NCI-H510A treated with DMSO at 0.1 percent for 48 hours (cell line): ENCODE data around the gene IRAK2.

Experiments
- DNase-seq: peaks from one replicate; lab custom pipeline; 2025; lab: John Stamatoyannopoulos, UW

IRAK2 gene

DNA sequence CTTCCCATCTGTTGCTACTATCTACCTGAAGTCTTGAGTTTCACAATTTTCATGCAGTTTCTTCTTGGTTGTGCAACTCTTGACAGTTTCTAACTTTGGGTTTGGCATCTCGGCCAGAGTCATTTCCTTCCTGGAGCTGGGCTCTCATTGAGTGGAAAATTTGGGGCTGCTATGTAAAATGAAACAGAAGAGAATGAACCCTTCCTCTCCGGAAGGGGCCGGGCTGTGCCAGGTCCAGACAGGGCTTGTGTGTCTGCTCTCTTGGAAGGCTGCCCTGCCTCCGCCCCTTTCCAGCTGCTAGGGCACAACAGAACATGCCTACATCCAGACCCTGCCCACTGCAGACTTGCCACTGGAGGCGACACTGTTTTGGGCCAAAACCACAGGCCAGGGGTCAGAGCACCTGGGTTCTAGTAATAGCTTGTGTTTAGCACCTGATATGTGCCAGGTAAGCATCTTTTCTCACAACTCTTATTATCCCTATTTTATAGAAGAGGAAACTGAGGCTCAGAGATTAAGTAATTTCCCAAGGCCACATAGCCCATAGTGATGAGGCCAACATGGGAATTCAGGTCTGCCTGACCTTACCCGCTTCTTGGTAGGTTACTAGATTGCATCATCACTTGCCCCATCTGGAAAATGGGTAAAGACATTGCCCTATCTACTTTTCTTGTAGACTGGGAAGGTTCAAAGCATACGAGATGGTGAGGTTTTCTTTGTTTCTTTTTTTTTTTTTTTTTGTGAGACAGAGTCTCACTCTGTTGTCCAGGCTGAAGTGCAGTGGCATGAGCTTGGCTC, 25.0 kb downstream of the IRAK2 start:
- DNase-seq: no peak

- no peak for DNase-seq
These were observed 28.4 kb downstream of the IRAK2 start for GRCh38 chr3:10192953-10193691.

DNA sequence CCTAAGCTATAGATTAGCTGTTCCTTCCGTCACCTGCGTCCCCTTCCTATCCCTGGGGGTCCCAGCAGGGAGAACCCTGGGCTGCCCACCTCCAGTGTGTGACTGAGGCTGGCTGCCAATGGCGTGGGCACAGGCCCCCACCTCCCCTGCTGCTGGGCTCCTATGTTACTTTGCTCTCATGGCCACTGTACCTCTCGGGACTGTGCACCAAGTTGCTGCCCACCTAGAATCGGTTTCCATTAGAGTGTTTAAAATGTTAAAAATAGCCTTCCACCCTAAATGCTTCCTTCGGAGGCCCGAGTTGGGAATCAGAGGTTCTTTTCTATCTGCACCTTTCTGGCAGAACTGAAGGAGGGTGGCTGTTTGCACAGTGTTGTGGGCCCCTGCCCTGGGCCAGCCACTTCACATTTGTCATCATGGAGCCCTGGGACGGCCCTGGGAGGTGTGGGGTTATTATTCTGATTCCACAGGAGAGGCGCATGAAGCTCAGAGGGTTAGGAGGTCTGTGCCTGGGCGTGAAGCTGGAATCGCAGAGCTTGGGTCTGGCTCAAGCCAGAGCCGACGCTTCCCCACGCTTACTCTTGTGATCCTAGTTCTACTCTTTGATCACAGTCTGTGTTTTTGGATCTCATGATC, 29.1 kb downstream of the IRAK2 start:
- no peak for DNase-seq

DNA sequence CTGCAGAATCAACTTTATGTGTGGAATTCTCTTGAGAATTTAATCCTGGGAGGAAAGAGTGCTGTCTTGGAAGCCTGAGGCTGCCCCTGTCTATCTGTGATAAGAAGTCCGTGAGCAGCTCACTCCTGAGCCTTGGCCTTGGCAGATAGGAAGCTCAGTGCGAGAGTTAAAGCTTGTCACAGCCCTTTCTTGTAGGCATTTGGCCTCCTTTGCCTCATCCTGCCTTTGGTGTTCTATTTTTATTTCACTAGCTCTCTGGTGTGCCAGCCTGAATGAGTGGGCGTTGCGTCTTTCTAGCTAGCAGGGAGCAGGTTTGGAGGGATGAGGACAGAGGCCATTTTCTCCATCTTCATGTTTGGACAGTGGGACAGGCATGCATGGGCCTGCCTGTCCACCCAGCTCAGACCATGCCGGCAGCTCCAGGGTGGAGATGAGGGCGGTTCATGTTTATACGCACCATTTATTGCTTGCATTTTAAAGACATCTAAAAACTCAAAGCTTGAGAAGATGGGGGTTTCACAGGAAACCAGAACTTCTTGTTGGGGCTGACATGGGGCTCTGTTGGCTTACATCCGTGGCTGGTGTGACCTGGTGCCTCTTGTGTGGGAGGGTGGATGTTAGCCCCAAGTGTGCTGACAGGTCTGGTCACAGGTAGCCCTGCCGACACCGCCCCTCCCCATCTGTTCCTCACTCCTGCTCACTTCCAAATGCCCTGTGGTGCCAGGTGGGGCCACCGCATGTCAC, 29.8 kb downstream of the IRAK2 start:
- DNase-seq: peak; percentile 15

- DNase-seq: no peak
These were observed 30.8 kb downstream of the IRAK2 start for GRCh38 chr3:10195366-10196089.

DNA sequence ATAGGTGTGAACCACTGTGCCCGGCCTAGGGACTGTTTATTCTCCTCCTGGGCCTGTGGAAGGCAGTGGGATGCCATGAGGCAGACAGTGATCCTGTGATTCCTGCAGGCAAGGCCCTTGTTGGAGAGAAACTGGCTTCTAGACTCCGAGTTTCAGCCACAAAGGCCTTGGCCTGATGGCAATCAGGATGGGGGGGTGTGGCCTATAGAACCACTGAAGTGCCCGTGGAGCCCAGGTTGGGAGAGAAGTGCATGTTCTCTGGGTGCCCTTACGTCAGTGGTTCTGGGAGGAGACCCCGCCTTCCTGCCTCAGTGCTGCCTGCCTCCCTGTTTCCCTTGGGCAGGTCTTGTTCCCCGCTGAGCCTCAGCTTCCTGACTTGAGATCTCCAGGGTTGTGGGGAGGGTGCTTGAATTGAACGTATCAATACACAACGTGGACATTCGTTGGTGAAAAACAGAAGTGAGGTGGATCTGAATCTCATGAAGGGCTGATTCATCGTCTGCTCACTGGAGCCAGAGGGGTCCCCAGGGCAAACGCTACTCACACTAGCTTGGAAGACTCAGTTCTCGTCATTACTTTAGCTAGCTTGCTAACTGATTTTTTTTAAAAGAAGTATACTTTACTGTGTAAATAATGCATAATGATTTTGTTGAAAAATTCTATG, 31.8 kb downstream of the IRAK2 start:
- no peak for DNase-seq

DNA sequence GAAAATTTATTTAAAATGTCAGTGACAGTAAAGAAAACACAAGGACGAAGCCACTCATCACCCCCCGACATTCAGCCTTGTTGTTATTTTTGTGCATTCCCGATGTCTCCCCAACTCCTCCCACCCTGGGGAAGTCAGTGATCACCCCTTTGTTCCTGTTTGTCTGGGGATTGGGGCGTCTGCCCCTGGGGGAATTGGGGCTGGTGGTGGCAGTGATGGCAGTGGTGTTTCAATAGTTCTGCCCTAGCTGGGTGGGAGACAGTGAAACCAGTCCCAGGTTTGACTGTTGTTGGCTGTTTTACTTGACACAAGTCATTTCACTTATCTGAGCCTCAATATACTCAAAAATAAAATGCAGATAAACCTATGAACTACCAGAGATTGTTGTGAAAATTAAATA, 33.5 kb downstream of the IRAK2 start:
- no peak for DNase-seq

GRCh38 chr3:10198761-10199649, 34.3 kb downstream of the IRAK2 start:
- DNase-seq: no peak

DNA sequence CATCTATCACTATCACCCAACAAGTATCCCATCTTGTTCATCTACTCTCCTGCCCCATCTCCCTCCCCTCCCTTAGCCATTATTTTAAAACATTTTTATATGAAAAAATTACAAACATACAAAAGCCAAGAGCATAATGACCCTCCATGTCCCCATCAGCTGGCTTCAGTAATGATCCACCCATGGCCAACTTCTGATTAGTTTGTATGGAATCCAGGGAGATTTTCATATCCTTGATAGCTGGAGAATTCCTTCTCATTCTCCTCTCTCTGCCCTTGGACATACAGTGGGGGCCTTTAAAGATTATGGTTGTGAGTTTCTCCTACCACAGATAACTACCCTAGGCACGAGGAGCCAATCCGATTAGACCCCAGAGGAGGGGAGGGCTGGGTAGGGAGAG, 40.2 kb downstream of the IRAK2 start:
- DNase-seq: no peak

DNA sequence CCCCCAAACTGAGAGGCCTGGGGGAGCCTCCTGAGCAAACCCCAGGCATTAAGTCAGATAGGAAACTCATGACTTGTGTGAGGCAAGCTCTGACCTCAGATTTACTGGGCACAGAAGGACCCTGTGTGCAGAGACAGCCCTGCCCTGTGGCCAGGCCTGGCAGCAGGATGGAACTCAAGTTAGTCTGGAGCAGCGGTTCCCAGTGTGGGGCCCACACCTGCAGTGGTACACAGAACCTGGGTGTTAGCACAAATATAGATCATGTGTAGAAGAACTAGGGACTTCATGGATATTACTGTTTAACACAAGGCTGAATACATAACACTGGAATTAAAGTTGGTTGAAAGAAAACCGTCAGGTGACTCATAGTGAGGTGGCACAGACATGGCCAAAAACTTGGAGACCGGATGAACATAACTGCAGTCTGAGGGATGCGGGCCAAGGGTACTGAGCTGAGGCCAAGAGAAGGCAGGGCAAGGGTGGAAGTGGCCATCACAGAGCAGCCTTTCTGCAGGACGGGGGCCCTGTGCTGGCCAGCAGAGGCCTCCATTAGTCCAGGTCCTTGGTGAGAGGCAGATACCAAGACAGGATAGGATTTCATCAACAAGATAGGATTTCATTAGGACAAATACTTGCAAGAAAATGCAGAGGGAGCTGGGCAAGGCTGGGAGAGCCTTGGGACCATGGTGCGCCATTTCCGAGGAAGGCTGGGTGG, 40.9 kb downstream of the IRAK2 start:
- no peak for DNase-seq

DNA sequence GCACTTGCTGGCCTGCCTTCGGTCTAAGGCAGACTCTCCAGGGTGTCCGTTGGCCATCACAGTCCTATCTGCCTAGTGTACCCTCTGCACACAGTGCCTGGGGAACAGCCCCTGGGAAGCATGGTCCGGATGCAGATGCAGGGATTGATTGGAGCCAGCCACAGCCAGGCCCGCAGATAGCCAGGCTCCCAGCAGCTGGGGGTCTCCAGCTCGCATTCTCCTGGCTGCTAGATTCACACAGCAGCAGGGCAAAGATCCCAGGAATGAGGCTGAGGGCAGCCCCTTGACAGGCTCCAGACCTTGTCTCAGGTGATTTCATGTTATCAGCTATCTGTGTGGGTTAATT, 41.4 kb downstream of the IRAK2 start:
- DNase-seq: no peak

- no peak for DNase-seq
These were observed 48.6 kb downstream of the IRAK2 start for GRCh38 chr3:10213156-10213792.

DNA sequence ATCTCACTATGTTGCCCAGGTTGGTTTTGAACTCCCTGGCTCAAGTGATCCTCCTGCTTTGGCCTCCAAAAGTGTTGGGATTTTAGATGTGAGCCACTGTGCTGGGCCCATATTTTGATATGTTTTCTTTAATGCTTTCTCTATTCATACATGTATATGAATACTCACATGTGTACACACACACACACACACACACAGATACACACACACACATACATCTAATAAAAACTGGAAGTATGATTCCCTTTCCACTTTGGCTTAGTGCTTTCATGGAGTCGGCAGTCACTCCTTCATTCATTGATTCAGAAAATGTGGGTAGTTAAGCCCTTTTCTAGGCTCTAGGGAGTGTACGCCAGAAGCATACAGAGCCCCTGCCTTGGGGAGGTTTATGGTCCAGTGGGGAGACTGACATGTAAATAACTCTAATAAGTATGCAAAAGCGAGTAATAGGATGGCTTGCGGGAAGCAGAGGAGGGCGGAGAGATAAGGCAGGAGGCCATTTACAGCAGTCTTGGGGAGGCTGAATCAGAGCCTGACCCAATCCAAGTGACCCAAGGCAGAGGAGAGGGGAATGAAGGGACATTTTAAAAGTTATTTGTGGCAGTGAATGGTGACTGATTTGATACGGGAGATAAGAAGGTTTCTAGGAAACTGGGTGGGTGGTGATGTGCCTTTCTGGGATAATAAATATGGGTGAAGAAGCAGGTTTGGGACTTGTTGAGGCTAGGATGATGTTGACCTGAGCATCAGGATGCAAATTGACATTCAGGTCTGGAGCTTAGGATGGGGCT, 51.1 kb downstream of the IRAK2 start:
- DNase-seq: no peak

DNA sequence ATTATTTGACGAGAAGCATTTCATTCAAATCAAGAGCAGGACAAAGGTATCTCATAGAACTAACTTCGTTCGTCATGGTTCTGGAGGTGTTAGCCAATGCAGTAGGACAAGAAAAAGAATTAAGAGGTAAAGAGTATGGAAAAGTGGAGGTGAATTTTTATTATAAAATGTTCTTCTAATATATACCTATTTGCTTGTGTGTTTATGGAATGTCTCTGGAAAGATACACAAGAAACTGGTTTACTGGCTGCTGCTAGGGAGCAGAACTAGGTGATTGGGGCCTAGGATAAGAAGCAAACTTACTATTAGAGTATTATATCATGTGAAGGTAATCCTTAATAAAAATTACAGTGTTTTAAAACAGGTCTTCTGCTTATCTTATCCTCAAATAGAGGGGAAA, 52.6 kb downstream of the IRAK2 start:
- no peak for DNase-seq

- no peak for DNase-seq
These were observed 55.0 kb downstream of the IRAK2 start for GRCh38 chr3:10219737-10220136.

DNA sequence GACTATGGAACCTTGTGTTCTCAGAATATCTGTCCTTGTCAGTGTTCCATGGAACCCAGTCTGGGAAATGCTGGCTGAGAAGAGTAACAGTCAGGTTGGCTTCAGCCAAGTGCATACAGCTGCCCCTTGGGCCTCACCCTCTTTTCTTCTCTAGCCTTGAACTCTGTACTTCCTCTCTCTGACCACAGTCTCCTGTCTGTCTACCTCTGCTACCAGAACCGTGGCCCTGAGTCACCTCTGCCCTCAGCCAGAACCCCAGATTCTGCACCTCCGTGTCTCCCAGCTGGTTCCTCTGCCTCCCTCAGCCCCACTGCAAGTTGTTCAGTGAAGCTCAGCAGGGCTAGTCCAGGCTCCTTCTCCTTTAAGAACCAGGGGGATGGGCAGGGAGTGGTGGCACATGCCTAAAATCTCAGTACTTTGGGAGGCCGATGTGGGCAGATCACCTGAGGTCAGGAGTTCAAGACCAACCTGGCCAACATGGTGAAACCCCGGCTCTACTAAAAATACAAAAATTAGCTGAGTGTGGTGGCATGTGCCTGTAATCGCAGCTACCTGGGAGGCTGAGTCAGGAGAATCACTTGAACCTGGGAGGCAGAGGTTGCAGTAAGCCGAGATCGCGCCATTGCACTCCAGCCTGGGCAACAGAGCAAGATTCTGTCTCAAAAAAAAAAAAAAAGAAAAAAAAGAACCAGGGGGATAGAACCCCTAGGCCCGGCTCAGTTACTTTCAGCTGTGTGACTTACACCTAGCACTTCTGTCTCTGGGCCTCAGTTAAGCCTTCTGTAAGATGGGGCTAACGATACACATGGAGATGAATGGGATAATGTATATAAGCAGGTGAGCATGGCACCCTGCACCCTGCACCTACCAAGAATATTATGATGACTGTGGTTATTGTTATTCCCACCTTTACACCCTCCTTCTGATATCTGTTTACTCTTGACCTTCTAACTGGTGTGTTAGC, 59.2 kb downstream of the IRAK2 start:
- DNase-seq: no peak
